Measurements from ENCODE around the gene ZEB2. TPM values are rescaled to one million over a fixed set of nuclear protein-coding genes. Genes with fewer than 3 reads are reported as not detected.

The ZEB2 gene
- total RNA-seq, 1 experiment from 2014 or later = 1.2 TPM

GRCh38 chr2:144493027-144493809, 26.7 kb downstream of the ZEB2 start:
- H3K18ac ChIP-seq (ENCODE audit: insufficient read length, low read depth, low read length) = no peak overlapping the region
- no peaks in the 10 kb centered on the region for H3K79me1 ChIP-seq (ENCODE audit: insufficient read depth, low read depth, low read length, poor library complexity, severe bottlenecking)
- no peak overlapping the region; a peak in 1 of 7 replicates for H3K27ac Mint-ChIP-seq
- no peak overlapping the region for H3K14ac ChIP-seq (ENCODE audit: insufficient read depth, low read length)
- DNase-seq = no peak
- H2BK20ac ChIP-seq (ENCODE audit: low read depth, low read length, poor library complexity, severe bottlenecking) = no peak overlapping the region
- no peak overlapping the region for H3K4ac ChIP-seq (ENCODE audit: low read depth, low read length)
- H3K36me3 Mint-ChIP-seq (ENCODE audit: insufficient read depth in 1 of 3, low read depth in 3 of 3) = no peaks in the 10 kb centered on the region
- no peak overlapping the region for H4K8ac ChIP-seq (replicated peaks; ENCODE audit: insufficient read length, low read depth, low read length)
- H2BK5ac ChIP-seq (ENCODE audit: insufficient read length, low read length) = no peak overlapping the region
- H3K4me3 Mint-ChIP-seq = no peak overlapping the region
- no peaks in the 10 kb centered on the region for H3K27me3 Mint-ChIP-seq (ENCODE audit: low read depth)
- H2AFZ ChIP-seq (ENCODE audit: low read length) = no peak overlapping the region
- H4K5ac ChIP-seq (ENCODE audit: insufficient read length, low read depth, low read length) = no peak overlapping the region
- H3K79me2 ChIP-seq (ENCODE audit: insufficient read depth, low read length) = no peaks in the 10 kb centered on the region
- no peaks in the 10 kb centered on the region for H3K27me3 ChIP-seq (ENCODE audit: insufficient read depth, low read length)
- no peak overlapping the region for H2BK15ac ChIP-seq (ENCODE audit: low read depth, low read length)
- H2AK5ac ChIP-seq (ENCODE audit: insufficient read length, low read length) = no peak overlapping the region
- H3K4me1 ChIP-seq (ENCODE audit: insufficient read depth, low read length) = no peaks in the 10 kb centered on the region
- no peaks in the 10 kb centered on the region for H4K20me1 ChIP-seq (ENCODE audit: control insufficient read depth, insufficient read depth, insufficient read length)
- no peak for TF ChIP-seq CTCF (conservative IDR thresholded peaks at IDR 0.05)
- no peak overlapping the region for H2BK12ac ChIP-seq (ENCODE audit: insufficient read length, low read depth, low read length)
- no peak overlapping the region for H2BK120ac ChIP-seq (ENCODE audit: low read depth, low read length, poor library complexity, severe bottlenecking)
- no peaks in the 10 kb centered on the region for H3K9me3 ChIP-seq (ENCODE audit: control insufficient read depth, low read depth, low read length)
- H3K4me2 ChIP-seq (ENCODE audit: insufficient read depth, insufficient read length, low read length) = no peak overlapping the region
- no peak overlapping the region for H4K91ac ChIP-seq (ENCODE audit: insufficient read length, low read depth, low read length)
- no peak overlapping the region for H3K56ac ChIP-seq (ENCODE audit: insufficient read length, low read depth, low read length)
- no peak overlapping the region for H3K27ac ChIP-seq (ENCODE audit: insufficient read length, low read depth, low read length)
- H3T11ph ChIP-seq (ENCODE audit: low read length) = no peak overlapping the region
- H3K23me2 ChIP-seq (ENCODE audit: insufficient read length, low read depth, low read length, poor library complexity, severe bottlenecking) = no peaks in the 10 kb centered on the region
- WGBS (ENCODE audit: extremely low coverage, insufficient read length, low lambda C conversion rate) = no CpG with 5 or more reads among the region's 8 CpGs
- no peak overlapping the region for H3K23ac ChIP-seq (ENCODE audit: insufficient read length, low read depth, low read length)
- H3K4me1 Mint-ChIP-seq = peaks cover 2 to 3% of the 10 kb centered on the region in 2 experiments
- H3K9ac ChIP-seq (ENCODE audit: extremely low read depth, insufficient read length, low read length) = no peak overlapping the region
- H3K9me3 Mint-ChIP-seq = no peaks in the 10 kb centered on the region; a peak in 1 of 5 replicates

All from H9 (cell line).